Measurements from ENCODE around the gene NKX2-2. TPM values are rescaled to one million over a fixed set of nuclear protein-coding genes. Genes with fewer than 3 reads are reported as not detected.

Gene NKX2-2
- total RNA-seq, 4 donors from 2014 or later, result 1.7 to 3.9 (median 2.9) TPM

- H3K4me3 ChIP-seq, result peak overlapping the region; percentile 12 to 48 (median 38)
- H3K27me3 ChIP-seq, result peaks cover 0 to 45% of the 10 kb centered on the region in 2 donors
Measured at GRCh38 chr20:21505810-21506530, 7.9 kb downstream of the NKX2-2 start.

DNA sequence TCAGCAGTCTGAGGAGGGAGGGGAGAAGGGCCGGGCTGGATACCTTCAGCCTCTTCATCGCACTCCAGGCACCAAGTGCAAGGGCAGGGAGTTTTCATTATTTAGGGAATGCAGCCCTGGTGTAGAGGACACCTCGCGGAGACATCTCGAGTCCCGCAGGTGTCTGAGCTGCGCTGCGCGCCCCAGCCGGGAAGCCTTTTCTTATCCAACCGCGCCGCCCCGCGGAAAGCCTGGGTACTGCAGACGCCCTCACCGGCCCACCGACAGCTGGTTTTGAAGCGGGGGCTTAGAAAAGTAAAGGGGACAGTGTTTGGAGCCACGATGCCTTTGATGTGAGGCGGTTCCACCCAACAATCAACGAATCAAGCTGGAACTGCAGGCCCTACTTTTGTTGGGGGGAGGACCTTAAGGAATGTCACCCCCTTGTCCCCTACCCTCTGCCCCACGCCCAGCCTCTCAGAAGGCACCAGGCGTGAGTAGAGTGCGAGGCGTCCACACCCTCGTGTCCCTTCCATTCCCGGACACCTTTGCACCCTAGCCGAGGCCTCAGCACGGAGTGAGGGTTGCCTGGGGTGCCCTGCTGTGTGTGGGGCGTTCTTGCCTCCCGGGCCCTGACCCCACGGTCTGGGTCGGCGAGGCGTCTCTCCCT, 8.6 kb downstream of the NKX2-2 start:
- TF ChIP-seq CTCF (IDR thresholded peaks at IDR 0.05) (peak; percentile 80 to 96 (median 90)), POLR2A (IDR thresholded peaks at IDR 0.05) (no peak)

More at GRCh38 chr20:21505810-21506530, 7.9 kb downstream of the NKX2-2 start:
- Histone ChIP-seq H3K4me1 (peaks cover 0 to 34% (median 14%) of the 10 kb centered on the region in 4 donors), H3K9me3 (no peaks in the 10 kb centered on the region), H3K27ac (no peak overlapping the region), H3K36me3 (no peaks in the 10 kb centered on the region)
- DNase-seq, result peak in 2 of 3 donors; percentile 53 to 79
- peak; percentile 9 to 78 (median 67) for TF ChIP-seq CTCF (IDR thresholded peaks at IDR 0.05)
- TF ChIP-seq POLR2A (IDR thresholded peaks at IDR 0.05), result no peak

GRCh38 chr20:21504323-21504722, 9.5 kb downstream of the NKX2-2 start:
- TF ChIP-seq CTCF (IDR thresholded peaks at IDR 0.05) (no peak), POLR2A (IDR thresholded peaks at IDR 0.05) (no peak)
- H3K4me3 ChIP-seq, result no peak overlapping the region
- H3K9me3 ChIP-seq, result no peaks in the 10 kb centered on the region
- peaks cover 0 to 38% of the 10 kb centered on the region in 2 donors for H3K27me3 ChIP-seq
- H3K36me3 ChIP-seq, result no peaks in the 10 kb centered on the region
- H3K4me1 ChIP-seq, result peaks cover 0 to 20% (median 11%) of the 10 kb centered on the region in 4 donors
- no peak overlapping the region for H3K27ac ChIP-seq
- DNase-seq, result no peak

More for the DNA sequence above, 8.6 kb downstream of the NKX2-2 start:
- Histone ChIP-seq H3K27me3 (peaks cover 0 to 38% of the 10 kb centered on the region in 2 donors), H3K4me3 (peak overlapping the region in 3 of 4 donors; percentile 35 to 48 (median 42)), H3K36me3 (no peaks in the 10 kb centered on the region), H3K27ac (no peak overlapping the region), H3K9me3 (no peaks in the 10 kb centered on the region), H3K4me1 (peaks cover 0 to 27% (median 14%) of the 10 kb centered on the region in 4 donors)
- peak; percentile 62 to 80 (median 78) for DNase-seq

GRCh38 chr20:21503345-21503744, 10.5 kb downstream of the NKX2-2 start:
- peaks cover 0 to 30% of the 10 kb centered on the region in 2 donors for H3K27me3 ChIP-seq
- H3K4me3 ChIP-seq, result no peak overlapping the region
- no peak overlapping the region for H3K27ac ChIP-seq
- TF ChIP-seq CTCF (IDR thresholded peaks at IDR 0.05) (no peak), POLR2A (IDR thresholded peaks at IDR 0.05) (no peak)
- no peak for DNase-seq
- no peaks in the 10 kb centered on the region for H3K9me3 ChIP-seq
- no peaks in the 10 kb centered on the region for H3K36me3 ChIP-seq
- peaks cover 0 to 20% (median 11%) of the 10 kb centered on the region in 4 donors for H3K4me1 ChIP-seq

- Histone ChIP-seq H3K27me3 (peaks cover 0 to 9% of the 10 kb centered on the region in 2 donors), H3K27ac (no peak overlapping the region), H3K4me1 (peaks cover 0 to 13% (median 10%) of the 10 kb centered on the region in 4 donors), H3K36me3 (no peaks in the 10 kb centered on the region), H3K9me3 (no peaks in the 10 kb centered on the region), H3K4me3 (no peak overlapping the region)
- TF ChIP-seq POLR2A (IDR thresholded peaks at IDR 0.05) (no peak), CTCF (IDR thresholded peaks at IDR 0.05) (no peak)
- no peak for DNase-seq
Measured at GRCh38 chr20:21501184-21501583, 12.7 kb downstream of the NKX2-2 start.
